NCI-H2081 treated with DMSO at 0.1 percent for 48 hours (cell line): Measurements from ENCODE around the gene FLVCR1.

Experiments used
- DNase-seq: peaks from one replicate; lab custom pipeline; 2025; lab: John Stamatoyannopoulos, UW

FLVCR1 gene

GRCh38 chr1:212915245-212916091 lies 57.4 kb downstream of the FLVCR1 start:
- DNase-seq, result peak; percentile 6

GRCh38 chr1:212916481-212917133 lies 58.5 kb downstream of the FLVCR1 start:
- DNase-seq, result no peak

GRCh38 chr1:212917134-212917485 lies 59.0 kb downstream of the FLVCR1 start:
- DNase-seq, result no peak

GRCh38 chr1:212917858-212918257 lies 59.8 kb downstream of the FLVCR1 start:
- no peak for DNase-seq

- DNase-seq, result no peak
These were observed 60.7 kb downstream of the FLVCR1 start for GRCh38 chr1:212918824-212919223.

GRCh38 chr1:212920246-212920645 lies 62.2 kb downstream of the FLVCR1 start:
- DNase-seq, result no peak

- no peak for DNase-seq
These were observed 62.8 kb downstream of the FLVCR1 start for GRCh38 chr1:212920896-212921295.

- DNase-seq, result no peak
These were observed 63.9 kb downstream of the FLVCR1 start for GRCh38 chr1:212922016-212922415.

GRCh38 chr1:212926372-212926771 lies 68.3 kb downstream of the FLVCR1 start:
- no peak for DNase-seq

- no peak for DNase-seq
These were observed 70.5 kb downstream of the FLVCR1 start for GRCh38 chr1:212928323-212929291.

- DNase-seq, result no peak
These were observed 73.1 kb downstream of the FLVCR1 start for GRCh38 chr1:212930986-212931678.

GRCh38 chr1:212933815-212934471 lies 75.9 kb downstream of the FLVCR1 start:
- no peak for DNase-seq

- no peak for DNase-seq
These were observed 77.4 kb downstream of the FLVCR1 start for GRCh38 chr1:212935387-212935981.

- no peak for DNase-seq
These were observed 79.0 kb downstream of the FLVCR1 start for GRCh38 chr1:212937034-212937433.

- no peak for DNase-seq
These were observed 80.8 kb downstream of the FLVCR1 start for GRCh38 chr1:212938846-212939245.

GRCh38 chr1:212941452-212941851 lies 83.4 kb downstream of the FLVCR1 start:
- no peak for DNase-seq

GRCh38 chr1:212942679-212943392 lies 84.8 kb downstream of the FLVCR1 start:
- no peak for DNase-seq

GRCh38 chr1:212943393-212943710 lies 85.3 kb downstream of the FLVCR1 start:
- DNase-seq, result no peak

- no peak for DNase-seq
These were observed 86.3 kb downstream of the FLVCR1 start for GRCh38 chr1:212944229-212944901.

GRCh38 chr1:212945056-212945455 lies 87.0 kb downstream of the FLVCR1 start:
- DNase-seq, result no peak
